IMR-90 (cell line): ENCODE results near the gene EPHB6. TPM values are rescaled to one million over a fixed set of nuclear protein-coding genes. Genes with fewer than 3 reads are reported as not detected.

Experiments used
- ATAC-seq: fragments of 200-7000 bp; cut with Tn5 transposase; 2 replicates; pipeline ENCODE4 v1.9.1; 2020; ENCODE audit warnings: low read depth, mild to moderate bottlenecking, moderate library complexity
- BruUV-seq: library from RNA; stranded (reverse); fragments of 400-500 nt; replicated peaks from 2 replicates; lab custom pipeline; 2021; lab: Mats Ljungman, UMichigan
- CTCF ChIA-PET: fragments of 300-600 bp; formaldehyde crosslinking; extraction: SDS; loops from one replicate; lab custom pipeline; 2021; ENCODE audit warnings: antibody characterized with exemption; lab: Yijun Ruan, JAX
- POLR2A ChIA-PET: fragments of 300-600 bp; sonication (Branson Sonifier 250); formaldehyde crosslinking; loops from one replicate; lab custom pipeline; 2022; ENCODE audit warnings: antibody characterized with exemption; ENCODE audit not compliant: unreplicated experiment; lab: Charles Lee
- DNase-seq: peaks from one replicate; pipeline ENCODE4 v3.0.0; 2013
- H2AFZ ChIP-seq: replicated peaks from 2 replicates; pipeline ENCODE3; 2013; ENCODE audit warnings: low read length, mild to moderate bottlenecking; ENCODE audit not compliant: poor library complexity
- H2AK5ac ChIP-seq: 2 replicates; pipeline ENCODE4 v1.6.1; 2013; ENCODE audit warnings: low read depth, low read length, inconsistent platforms
- H2AK9ac ChIP-seq: replicated peaks from 2 replicates; pipeline ENCODE3; 2013; ENCODE audit warnings: mild to moderate bottlenecking, low read depth, low read length, moderate library complexity; ENCODE audit not compliant: poor library complexity
- H2BK120ac ChIP-seq: 2 replicates; pipeline ENCODE4 v1.6.1; 2013; ENCODE audit warnings: low read depth, low read length, inconsistent platforms
- H2BK15ac ChIP-seq: 3 replicates; pipeline ENCODE4 v1.6.1; 2013; ENCODE audit warnings: low read depth, low read length, inconsistent platforms
- H2BK20ac ChIP-seq: 2 replicates; pipeline ENCODE4 v1.6.1; 2013; ENCODE audit warnings: low read depth, mild to moderate bottlenecking, inconsistent platforms, low read length, moderate library complexity
- H2BK5ac ChIP-seq: 2 replicates; pipeline ENCODE4 v1.6.1; 2013; ENCODE audit warnings: mild to moderate bottlenecking, low read depth, low read length, inconsistent platforms; ENCODE audit not compliant: poor library complexity, severe bottlenecking
- H3K14ac ChIP-seq: replicated peaks from 2 replicates; pipeline ENCODE4 v1.6.1; 2013; ENCODE audit warnings: low read depth, low read length, inconsistent platforms
- H3K18ac ChIP-seq: 2 replicates; pipeline ENCODE4 v1.6.1; 2013; ENCODE audit warnings: low read depth, low read length, control low read depth
- H3K23ac ChIP-seq: 2 replicates; pipeline ENCODE4 v1.6.1; 2013; ENCODE audit warnings: low read depth, low read length, inconsistent platforms
- H3K27ac ChIP-seq: 2 replicates; pipeline ENCODE4 v1.5.1; 2013; ENCODE audit warnings: mild to moderate bottlenecking, control low read depth, low read length; ENCODE audit not compliant: insufficient read depth
- H3K27me3 ChIP-seq: 2 replicates; pipeline ENCODE4 v1.6.1; 2013; ENCODE audit warnings: low read length; ENCODE audit not compliant: control insufficient read depth, insufficient read depth
- H3K36me3 ChIP-seq: 2 replicates; pipeline ENCODE4 v1.6.1; 2013; ENCODE audit warnings: low read length, mixed read lengths; ENCODE audit not compliant: control insufficient read depth, insufficient read depth
- H3K4ac ChIP-seq: 2 replicates; pipeline ENCODE4 v1.6.1; 2013; ENCODE audit warnings: low read depth, low read length, inconsistent platforms
- H3K4me1 ChIP-seq: 2 replicates; pipeline ENCODE4 v1.6.1; 2013; ENCODE audit warnings: low read length, mixed read lengths; ENCODE audit not compliant: control insufficient read depth, insufficient read depth
- H3K4me2 ChIP-seq: 2 replicates; pipeline ENCODE4 v1.6.1; 2013; ENCODE audit warnings: low read depth, mild to moderate bottlenecking, control low read depth, low read length, moderate library complexity
- H3K4me3 ChIP-seq: 2 replicates; pipeline ENCODE4 v1.5.1; 2013; ENCODE audit warnings: low read depth, mild to moderate bottlenecking, control low read depth, low read length, moderate library complexity; ENCODE audit not compliant: insufficient read depth
- H3K56ac ChIP-seq: 2 replicates; pipeline ENCODE4 v1.6.1; 2013; ENCODE audit warnings: low read length, inconsistent platforms; ENCODE audit not compliant: insufficient read depth; ENCODE audit errors: extremely low read depth
- H3K79me1 ChIP-seq, 2 experiments: 2 replicates each; pipeline ENCODE4 v1.6.1; 2013; ENCODE audit warnings: low read length in 2 of 2, inconsistent platforms in 1 of 2, low read depth in 1 of 2
- H3K9ac ChIP-seq: 2 replicates; pipeline ENCODE4 v1.6.1; 2013; ENCODE audit warnings: low read depth, low read length, control low read depth
- H3K9me1 ChIP-seq: 2 replicates; pipeline ENCODE4 v1.6.1; 2013; ENCODE audit warnings: low read length, inconsistent platforms; ENCODE audit not compliant: insufficient read depth
- H3K9me3 ChIP-seq: 2 replicates; pipeline ENCODE4 v1.6.1; 2013; ENCODE audit warnings: low read length; ENCODE audit not compliant: control insufficient read depth, insufficient read depth
- H4K20me1 ChIP-seq: 2 replicates; pipeline ENCODE4 v1.6.1; 2013; ENCODE audit warnings: low read length, inconsistent platforms; ENCODE audit not compliant: insufficient read depth
- H4K5ac ChIP-seq: 2 replicates; pipeline ENCODE4 v1.6.1; 2013; ENCODE audit warnings: mild to moderate bottlenecking, low read depth, low read length, control low read depth
- H4K8ac ChIP-seq, 2 experiments: 2 replicates each; pipeline ENCODE4 v1.6.1; 2013; ENCODE audit warnings: low read depth in 2 of 2, low read length in 2 of 2, control low read depth in 1 of 2, inconsistent platforms in 1 of 2
- H4K91ac ChIP-seq: 2 replicates; pipeline ENCODE4 v1.6.1; 2013; ENCODE audit warnings: low read depth, low read length, inconsistent platforms; ENCODE audit not compliant: insufficient read depth
- CTCF ChIP-seq: conservative IDR thresholded peaks from 2 replicates; pipeline ENCODE4 v1.5.1; 2012; ENCODE audit warnings: mild to moderate bottlenecking, low read depth, low read length, improper control_type of control experiment
- FOS ChIP-seq: fragments of 150-350 bp; IDR thresholded peaks from 2 replicates; pipeline ENCODE4 v1.6.1; 2016; ENCODE audit warnings: low read depth, low read length
- MAFK ChIP-seq: IDR thresholded peaks from 2 replicates; pipeline ENCODE4 v1.6.1; 2012; ENCODE audit warnings: low read depth, low read length, improper control_type of control experiment
- SMC3 ChIP-seq: fragments of 150-350 bp; IDR thresholded peaks from 2 replicates; pipeline ENCODE4 v1.6.1; 2016; ENCODE audit warnings: low read depth, mild to moderate bottlenecking, antibody characterized with exemption, low read length, moderate library complexity
- WGBS, 2 experiments: methylation state at CpG; one replicate each; pipeline versions ENCODE4 v1.1.5 to v1.1.7; 2013; ENCODE audit warnings: missing lambda C conversion rate in 2 of 2; ENCODE audit not compliant: insufficient read length in 1 of 2; ENCODE audit errors: extremely low coverage in 2 of 2; 5-methylcytosine and 5-hydroxymethylcytosine counted together
- dilution Hi-C: fragments of 300-500 bp; cut with HindIII; formaldehyde crosslinking; loops from one replicate; pipeline ENCODE4 v1.14.3; 2018; ENCODE audit warnings: low sequenced_read_pairs; ENCODE audit not compliant: unreplicated experiment
- in situ Hi-C: fragments of 300-500 bp; cut with MboI; formaldehyde crosslinking; loops from 3 replicates; pipeline ENCODE4 v1.14.3; 2019; ENCODE audit warnings: low sequenced_read_pairs, inconsistent platforms, mixed read lengths
- intact Hi-C: fragments of 100-400 bp; cut with micrococcal nuclease; formaldehyde crosslinking; loops from 2 replicates; pipeline ENCODE4 v1.10.0; 2022
- polyA plus RNA-seq, 3 experiments: library from polyadenylated mRNA; depleted of rRNA; stranded (reverse); fragments of >200 nt; gene quantifications; 2 replicates each; pipeline ENCODE4 v1.2.3, GENCODE V29; 2012; ENCODE audit warnings: low replicate concordance in 1 of 3
- total RNA-seq: library from RNA; depleted of rRNA; stranded (reverse); fragments of >200 nt; gene quantifications from 2 replicates; pipeline ENCODE4 v1.2.3, GENCODE V29; 2012

EPHB6 gene
- total and polyA plus RNA-seq, 2 of the 4 experiments (the other 2 are of a cell fraction): under 0.01 to 0.60 TPM

GRCh38 chr7:142866361-142867096, 11.7 kb downstream of the EPHB6 start:
- no peaks in the 10 kb centered on the region for H3K9me1 ChIP-seq
- TF ChIP-seq MAFK (no peak), FOS (no peak), CTCF (peak; percentile 38), SMC3 (peak; percentile 37; the same call in 1 of the 2 replicates)
- in situ Hi-C loops: no loop called here
- H3K9ac ChIP-seq: no peak overlapping the region
- H3K4me2 ChIP-seq: no peak overlapping the region
- H2BK20ac ChIP-seq: no peak overlapping the region
- H2AFZ ChIP-seq: no peak overlapping the region
- H3K79me1 ChIP-seq: no peaks in the 10 kb centered on the region
- H3K4ac ChIP-seq: no peak overlapping the region
- no peak overlapping the region for H4K8ac ChIP-seq
- intact Hi-C loops: no loop called here
- H2BK15ac ChIP-seq: no peak overlapping the region
- H2BK5ac ChIP-seq: no peak overlapping the region
- no peak overlapping the region for H3K4me3 ChIP-seq
- H3K4me1 ChIP-seq: no peaks in the 10 kb centered on the region
- no peak overlapping the region for H3K27ac ChIP-seq
- CTCF ChIA-PET: no interaction called here
- no peak overlapping the region for H2AK5ac ChIP-seq
- POLR2A ChIA-PET: no interaction called here
- H3K56ac ChIP-seq: no peak overlapping the region
- H3K23ac ChIP-seq: no peak overlapping the region
- H4K20me1 ChIP-seq: no peaks in the 10 kb centered on the region
- no peaks in the 10 kb centered on the region for H3K27me3 ChIP-seq
- H4K91ac ChIP-seq: no peak overlapping the region
- H4K5ac ChIP-seq: no peak overlapping the region
- no peak overlapping the region for H2AK9ac ChIP-seq
- BruUV-seq: no TSS peak
- WGBS, 2 experiments: 76% methylated on average over 11 of the region's 18 CpGs; no CpG with 5 or more reads in 1 of the 2 experiments
- ATAC-seq: peak; percentile 49; the same call in 1 of the 2 replicates
- no peaks in the 10 kb centered on the region for H3K9me3 ChIP-seq
- no peaks in the 10 kb centered on the region for H3K36me3 ChIP-seq
- no peak overlapping the region for H2BK120ac ChIP-seq
- no peak overlapping the region for H3K14ac ChIP-seq
- no peak overlapping the region for H3K18ac ChIP-seq
- DNase-seq: no peak
- dilution Hi-C loops: no loop called here
